Limb (tissue), 2 donors: ENCODE data around the gene OLA1.

Experiments used
- DNase-seq, 2 donors: peaks; one replicate each; pipeline ENCODE4 v3.0.0-alpha.2; 2016; ENCODE audit errors: extremely low spot score in 2 of 2

OLA1 gene

GRCh38 chr2:174036825-174037224, 211.5 kb downstream of the OLA1 start:
- DNase-seq, result no peak

GRCh38 chr2:174035981-174036742, 212.2 kb downstream of the OLA1 start:
- no peak for DNase-seq

- no peak for DNase-seq
These were observed 213.2 kb downstream of the OLA1 start for GRCh38 chr2:174035117-174035635.

GRCh38 chr2:174033163-174033550, 215.2 kb downstream of the OLA1 start:
- DNase-seq, result no peak

GRCh38 chr2:174031226-174031625, 217.1 kb downstream of the OLA1 start:
- no peak for DNase-seq

DNA sequence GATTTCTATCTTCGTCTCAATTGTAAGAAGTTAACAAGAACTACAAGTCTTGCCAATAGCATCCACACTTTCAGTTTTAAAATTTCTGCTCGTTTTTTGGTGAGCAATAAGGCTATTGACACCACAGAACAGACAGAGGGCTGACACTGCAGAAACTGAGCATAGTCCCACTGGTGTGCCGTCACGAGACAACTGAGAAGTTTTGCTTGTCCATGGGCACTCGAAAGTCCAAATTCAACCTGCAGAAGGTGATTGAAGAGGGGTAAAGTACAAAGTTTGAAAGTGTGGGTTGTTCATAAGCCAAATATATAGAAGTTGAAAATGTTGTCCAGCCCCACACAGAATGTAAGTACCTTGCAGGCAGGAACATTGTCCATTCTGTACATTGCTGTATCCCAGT, 219.4 kb downstream of the OLA1 start:
- no peak for DNase-seq

GRCh38 chr2:174027956-174028355, 220.4 kb downstream of the OLA1 start:
- no peak for DNase-seq

DNA sequence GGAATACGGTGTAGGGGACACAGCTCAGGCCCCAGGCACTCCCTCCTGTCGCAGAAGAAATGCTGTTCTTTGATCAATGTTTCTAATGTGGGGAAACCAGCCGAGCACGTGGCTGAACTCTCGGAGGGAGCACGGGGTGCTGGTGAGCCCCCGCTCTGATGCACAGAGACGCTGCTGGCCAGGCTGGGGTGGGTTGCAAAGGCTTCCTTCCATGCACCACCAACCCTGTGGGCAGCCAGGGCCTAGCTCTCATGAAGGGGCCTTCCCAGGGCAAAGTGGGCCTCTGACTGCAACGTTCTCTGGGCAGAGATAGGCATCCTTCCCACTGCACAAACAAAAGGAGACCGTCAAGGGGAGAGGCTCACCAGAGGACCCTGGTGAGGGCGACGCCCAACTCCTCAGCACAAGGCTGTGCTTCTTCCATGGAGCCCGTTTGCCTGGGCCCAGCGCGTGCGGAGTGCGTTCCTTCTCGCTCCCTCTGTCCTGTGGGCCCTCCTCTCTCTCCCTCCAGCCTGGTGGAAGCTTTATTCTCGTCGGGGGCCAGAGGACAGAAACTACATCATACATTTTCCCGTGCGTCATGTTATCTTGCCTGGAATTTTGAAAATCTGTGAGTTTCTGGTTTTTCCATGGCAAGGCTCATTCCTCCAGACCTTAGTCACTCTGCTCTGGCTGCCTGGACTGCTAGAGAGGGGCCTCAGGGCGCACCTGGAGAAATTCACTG, 222.0 kb downstream of the OLA1 start:
- DNase-seq, result no peak

DNA sequence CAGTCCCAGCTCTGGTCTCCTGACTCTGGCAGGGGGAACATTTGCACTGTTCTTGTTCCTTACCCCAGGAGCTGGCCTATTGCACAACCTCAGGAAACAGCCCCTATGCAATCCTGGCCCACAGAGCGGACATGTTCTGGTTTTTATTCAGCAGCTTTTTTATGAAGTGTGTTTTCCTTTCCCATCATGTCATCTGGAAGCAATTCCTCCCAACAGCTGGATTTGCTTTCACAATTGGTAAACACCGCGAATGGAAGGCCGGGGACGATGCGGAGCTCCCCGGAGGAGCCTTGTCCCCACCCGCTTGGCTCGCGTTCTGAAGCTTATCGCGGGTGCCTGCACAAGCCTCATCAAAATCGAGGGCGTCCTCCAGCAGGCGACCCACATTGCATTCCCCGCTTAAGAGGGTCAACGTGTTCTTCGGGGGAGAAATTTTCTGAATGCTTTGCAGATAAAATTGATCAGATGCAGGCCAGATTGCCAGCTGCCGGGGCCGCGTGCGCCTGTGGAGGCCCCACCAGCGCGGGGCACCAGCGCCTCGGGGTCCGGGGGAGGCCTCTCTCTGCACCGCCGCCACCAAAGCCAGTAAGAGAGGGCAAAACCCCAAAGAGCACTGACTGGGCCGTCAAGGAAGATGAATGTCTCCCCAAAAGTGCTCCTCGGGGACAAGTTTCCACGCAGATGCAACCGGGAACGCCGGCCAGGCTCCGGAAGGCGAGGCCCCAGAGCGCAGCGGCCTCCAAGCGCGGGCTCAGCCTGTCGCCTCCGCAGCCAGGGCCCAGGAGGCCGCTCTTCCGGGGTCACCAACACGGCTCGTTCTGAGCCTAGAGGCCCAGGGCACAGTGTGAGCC, 222.8 kb downstream of the OLA1 start:
- DNase-seq, result peak; percentile 74 to 86

- peak; percentile 82 to 91 for DNase-seq
These were observed 223.6 kb downstream of the OLA1 start for GRCh38 chr2:174024524-174025270.

- peak; percentile 68 to 76 for DNase-seq
These were observed 224.5 kb downstream of the OLA1 start for GRCh38 chr2:174023591-174024523.
